ENCODE measurements around the gene LILRB2. TPM values are rescaled to one million over a fixed set of nuclear protein-coding genes. Genes with fewer than 3 reads are reported as not detected.
A peak's percentile ranks its signal among the peaks of the same experiment; 100 is the strongest.

The LILRB2 gene
- total and polyA plus RNA-seq, 8 donors = 0.19 to 3.9 (median 1.5) TPM

DNA sequence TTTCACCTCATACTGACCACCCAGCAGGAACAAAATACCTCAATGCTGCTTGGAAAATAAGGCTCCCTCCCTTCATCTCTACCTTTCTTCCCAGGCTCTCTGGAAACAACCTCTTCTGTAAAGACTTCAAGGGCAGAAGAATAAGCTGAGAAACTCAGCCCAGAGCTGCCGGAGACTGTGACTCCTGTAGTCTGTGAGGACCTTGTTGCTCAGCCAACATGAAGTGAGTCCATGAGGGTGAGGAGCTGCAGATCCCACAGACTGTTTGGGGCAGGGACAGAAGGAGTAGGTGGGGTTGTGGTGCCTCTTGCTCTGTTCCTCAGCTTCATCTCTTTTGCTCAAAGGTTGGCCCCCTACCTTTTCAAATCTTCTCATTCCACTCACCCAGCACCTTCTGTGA, 24.2 kb upstream of the LILRB2 start:
- WGBS, 2 donors = 57 to 72% methylated on average over 1 of the region's 1 CpG
- H3K4me3 ChIP-seq = no peak overlapping the region
- ATAC-seq (no peak), DNase-seq (no peak), FAIRE-seq (no peak)
- no peak overlapping the region for H3K27ac ChIP-seq
- TF ChIP-seq, protein P1, sequence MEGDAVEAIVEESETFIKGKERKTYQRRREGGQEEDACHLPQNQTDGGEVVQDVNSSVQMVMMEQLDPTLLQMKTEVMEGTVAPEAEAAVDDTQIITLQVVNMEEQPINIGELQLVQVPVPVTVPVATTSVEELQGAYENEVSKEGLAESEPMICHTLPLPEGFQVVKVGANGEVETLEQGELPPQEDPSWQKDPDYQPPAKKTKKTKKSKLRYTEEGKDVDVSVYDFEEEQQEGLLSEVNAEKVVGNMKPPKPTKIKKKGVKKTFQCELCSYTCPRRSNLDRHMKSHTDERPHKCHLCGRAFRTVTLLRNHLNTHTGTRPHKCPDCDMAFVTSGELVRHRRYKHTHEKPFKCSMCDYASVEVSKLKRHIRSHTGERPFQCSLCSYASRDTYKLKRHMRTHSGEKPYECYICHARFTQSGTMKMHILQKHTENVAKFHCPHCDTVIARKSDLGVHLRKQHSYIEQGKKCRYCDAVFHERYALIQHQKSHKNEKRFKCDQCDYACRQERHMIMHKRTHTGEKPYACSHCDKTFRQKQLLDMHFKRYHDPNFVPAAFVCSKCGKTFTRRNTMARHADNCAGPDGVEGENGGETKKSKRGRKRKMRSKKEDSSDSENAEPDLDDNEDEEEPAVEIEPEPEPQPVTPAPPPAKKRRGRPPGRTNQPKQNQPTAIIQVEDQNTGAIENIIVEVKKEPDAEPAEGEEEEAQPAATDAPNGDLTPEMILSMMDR (IDR thresholded peaks at IDR 0.05) = no peak
- H3K9me3 ChIP-seq = no peaks in the 10 kb centered on the region
- H3K36me3 ChIP-seq = no peaks in the 10 kb centered on the region
- intact Hi-C loops (cut with DNase I) = no loop called here
- H3K4me1 ChIP-seq = no peaks in the 10 kb centered on the region
- peaks cover 0 to 5% (median 0%) of the 10 kb centered on the region in 4 donors for H3K27me3 ChIP-seq

DNA sequence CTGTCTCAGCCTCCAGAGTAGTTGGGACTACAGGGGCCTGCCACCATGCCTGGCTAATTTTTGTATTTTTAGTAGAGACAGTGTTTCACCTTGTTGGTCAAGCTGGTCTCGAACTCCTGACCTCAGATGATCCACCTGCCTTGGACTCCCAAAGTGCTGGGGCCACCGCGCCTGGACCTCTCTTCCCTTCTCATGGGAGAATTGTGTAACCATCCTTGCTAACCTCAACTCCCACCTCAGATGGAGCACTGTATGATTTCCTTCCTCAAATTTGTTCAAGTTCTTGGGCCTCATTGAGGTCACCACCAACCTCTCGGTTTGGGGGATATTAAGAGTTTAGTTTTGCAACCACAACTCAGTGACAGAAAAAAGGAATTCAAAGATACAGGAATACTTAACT, 21.3 kb upstream of the LILRB2 start:
- H3K9me3 ChIP-seq = no peaks in the 10 kb centered on the region
- ATAC-seq = peak in 1 of 4 donors; percentile 48
- no peak overlapping the region for H3K4me3 ChIP-seq
- no peak for DNase-seq
- 51 to 63% methylated on average over 4 of the region's 4 CpGs for WGBS, 2 donors
- no peaks in the 10 kb centered on the region for H3K4me1 ChIP-seq
- TF ChIP-seq, protein P1 (IDR thresholded peaks at IDR 0.05) = no peak
- H3K36me3 ChIP-seq = no peaks in the 10 kb centered on the region
- intact Hi-C loops (cut with DNase I) = no loop called here
- peaks cover 0 to 5% (median 0%) of the 10 kb centered on the region in 4 donors for H3K27me3 ChIP-seq
- FAIRE-seq = no peak
- H3K27ac ChIP-seq = no peak overlapping the region

DNA sequence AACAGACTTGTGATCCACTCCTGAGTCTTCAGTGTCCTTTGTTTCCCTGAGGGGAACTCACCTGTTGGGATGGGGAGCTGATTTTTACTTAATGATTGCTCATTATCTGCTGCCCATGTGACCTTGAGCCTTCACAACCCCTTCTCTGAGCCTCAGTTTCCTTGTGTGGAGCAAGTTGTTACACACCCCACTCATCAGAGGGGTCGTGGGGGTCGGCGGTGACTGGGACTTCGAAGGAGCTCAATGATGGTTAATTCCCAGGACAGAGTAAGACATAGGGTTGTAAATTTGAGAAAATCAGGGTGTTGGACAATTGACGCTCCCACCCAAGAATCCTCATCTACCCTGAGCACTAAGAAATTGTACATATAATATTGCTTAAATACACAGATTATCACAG, 18.6 kb upstream of the LILRB2 start:
- Histone ChIP-seq H3K4me3 (no peak overlapping the region), H3K36me3 (no peaks in the 10 kb centered on the region), H3K4me1 (no peaks in the 10 kb centered on the region), H3K27me3 (no peaks in the 10 kb centered on the region), H3K27ac (no peak overlapping the region), H3K9me3 (no peaks in the 10 kb centered on the region)
- TF ChIP-seq, protein P1 (IDR thresholded peaks at IDR 0.05) = no peak
- intact Hi-C loops (cut with DNase I) = no loop called here
- peak in 1 of 6 donors; percentile 1 for DNase-seq
- WGBS, 2 donors = 69 to 80% methylated on average over 5 of the region's 5 CpGs
- FAIRE-seq = no peak
- no peak for ATAC-seq

DNA sequence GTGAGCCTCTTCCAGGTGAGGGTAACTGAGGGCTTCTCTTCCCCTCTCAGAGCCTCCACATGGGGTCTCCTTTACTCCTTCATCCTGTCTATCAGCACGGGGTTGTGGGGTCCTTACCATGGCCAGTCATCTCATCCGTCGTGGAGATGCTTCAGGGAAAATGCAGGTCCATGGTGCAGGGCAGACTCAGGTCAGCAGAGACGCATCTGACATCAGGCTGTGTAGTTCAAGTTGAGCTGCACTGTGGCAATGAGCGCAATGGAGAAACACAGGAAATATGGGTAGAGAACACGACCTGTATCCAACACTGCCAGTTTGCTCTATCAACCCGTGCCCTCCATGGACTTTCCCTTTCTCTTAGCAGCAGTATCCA, 18.2 kb upstream of the LILRB2 start:
- FAIRE-seq = no peak
- no peak for ATAC-seq
- TF ChIP-seq, protein P1 (IDR thresholded peaks at IDR 0.05) = no peak

DNA sequence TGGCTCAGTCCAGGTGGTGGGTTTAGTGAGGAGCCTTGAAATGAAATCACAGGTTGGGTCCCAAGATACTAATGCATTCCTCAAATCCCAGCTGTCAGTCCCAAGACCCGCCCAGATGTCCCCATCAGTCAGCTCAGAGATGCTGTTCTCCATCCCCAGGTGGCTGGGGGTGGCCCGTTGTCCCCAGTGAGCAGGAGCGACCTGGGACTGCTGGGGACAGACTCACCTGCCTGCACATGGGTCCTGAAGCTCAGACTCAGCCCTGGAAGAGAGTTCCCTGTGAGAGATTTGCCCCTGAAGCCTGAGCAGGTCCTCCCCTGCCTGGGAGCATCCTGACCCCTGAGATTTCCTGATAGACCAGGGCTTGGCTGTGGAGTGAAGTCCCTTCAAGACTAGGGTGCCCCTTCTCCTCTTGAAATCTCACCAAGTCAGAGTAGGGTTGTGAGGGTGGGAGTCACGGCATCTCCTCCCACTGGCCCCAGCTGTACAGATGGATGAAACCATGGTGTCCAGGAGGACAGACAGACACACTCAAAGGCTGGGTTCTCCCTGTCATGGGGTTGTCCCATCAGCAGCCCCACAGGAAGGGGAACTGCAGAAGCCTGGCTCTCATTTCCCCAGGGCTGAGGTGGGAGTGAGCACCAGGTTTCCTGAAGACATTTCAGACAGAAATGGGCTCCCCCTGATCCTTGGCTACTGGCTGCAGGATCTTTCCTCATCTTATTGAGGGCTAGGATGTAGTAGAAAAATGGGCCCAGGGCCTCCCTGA, 17.6 kb upstream of the LILRB2 start:
- ATAC-seq (no peak), FAIRE-seq (no peak), DNase-seq (no peak)
- intact Hi-C loops (cut with DNase I) = no loop called here
- no peaks in the 10 kb centered on the region for H3K9me3 ChIP-seq
- H3K36me3 ChIP-seq = no peaks in the 10 kb centered on the region
- no peak overlapping the region for H3K4me3 ChIP-seq
- H3K27me3 ChIP-seq = no peaks in the 10 kb centered on the region
- TF ChIP-seq, protein P1 (IDR thresholded peaks at IDR 0.05) = no peak
- 25 to 43% methylated on average over 4 of the region's 4 CpGs for WGBS, 2 donors
- no peak overlapping the region for H3K27ac ChIP-seq
- H3K4me1 ChIP-seq = no peaks in the 10 kb centered on the region

More for the DNA sequence above, 18.2 kb upstream of the LILRB2 start:
- 36 to 44% methylated on average over 7 of the region's 7 CpGs for WGBS, 2 donors
- intact Hi-C loops (cut with DNase I) = no loop called here
- Histone ChIP-seq H3K9me3 (no peaks in the 10 kb centered on the region), H3K36me3 (no peaks in the 10 kb centered on the region), H3K4me3 (no peak overlapping the region), H3K27me3 (no peaks in the 10 kb centered on the region), H3K4me1 (no peaks in the 10 kb centered on the region), H3K27ac (no peak overlapping the region)
- DNase-seq = no peak

Data from pancreas (tissue), 10 donors.